ENCODE measurements around the gene SUPT6H. TPM values are rescaled to one million over a fixed set of nuclear protein-coding genes. Genes with fewer than 3 reads are reported as not detected.

The SUPT6H gene
- total and polyA plus RNA-seq, 2 donors (not counting 1 experiment from before 2014, with no cell fraction given): 35.8 to 110 TPM

DNA sequence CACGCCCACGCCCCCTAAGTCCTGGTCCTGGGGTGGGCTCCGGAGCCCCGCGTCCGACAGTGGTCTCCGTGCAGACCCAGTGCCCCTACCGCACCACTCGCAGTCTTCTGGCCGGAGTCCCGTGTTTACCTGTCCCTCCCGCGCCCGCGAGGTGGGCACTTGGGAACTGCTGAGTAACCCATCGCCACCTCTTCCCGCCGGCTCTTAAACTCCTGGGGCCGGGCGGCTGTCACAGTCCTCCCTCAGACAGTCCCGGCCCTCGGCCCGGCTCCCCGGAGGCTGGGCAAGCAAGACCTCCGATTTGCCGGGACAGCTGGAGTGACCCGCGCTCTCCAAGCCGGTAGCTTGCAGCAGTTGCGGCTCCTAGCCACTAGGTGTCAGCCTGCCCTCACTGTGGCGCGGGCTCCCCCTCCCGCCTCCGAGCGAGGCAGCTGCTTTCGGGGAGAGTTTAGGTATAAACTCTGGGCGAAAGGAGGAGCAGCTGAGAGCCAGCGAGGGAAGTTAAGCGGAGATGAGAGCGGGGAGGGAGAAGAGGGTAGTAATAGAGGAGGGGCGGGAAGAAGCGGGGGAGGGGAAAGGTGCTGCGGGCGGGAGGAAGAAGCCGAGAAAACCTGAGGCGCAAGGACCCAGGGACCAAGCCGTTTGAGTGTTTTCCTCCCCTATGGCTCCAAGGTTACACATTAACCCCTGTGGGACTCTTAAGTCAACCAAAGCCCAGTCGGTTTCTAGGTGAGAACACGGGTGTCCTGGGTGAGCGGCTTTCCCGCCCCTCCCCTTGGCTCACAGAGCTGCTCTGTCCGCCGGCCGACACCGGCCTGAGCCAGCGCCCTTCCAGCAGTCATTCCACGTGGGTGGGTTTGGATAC, 64.9 kb downstream of the SUPT6H start:
- Mint-ChIP-seq H3K9me3 (ENCODE audit: insufficient read depth) (no peaks in the 10 kb centered on the region), H3K27me3 (no peaks in the 10 kb centered on the region), H3K4me1 (peaks cover 64% of the 10 kb centered on the region), H3K4me3 (peak overlapping the region; percentile 98), H3K27ac (peak overlapping the region; percentile 100)
- ATAC-seq (ENCODE audit: low read depth): peak; percentile 46
- CTCF ChIA-PET: interaction anchor here (0.6 to 15.9 kb wide), 52 partner anchors 8 to 422 kb away, joined by 3 to 1020 read pairs (median 4); partner anchors contain the start of genes ALDOC, DHRS13, FAM222B and FLOT2
- peaks cover 0 to 28% of the 10 kb centered on the region in 2 experiments for H3K36me3 ChIP-seq (replicated peaks in 1 of 2; ENCODE audit: control extremely low read depth in 1 of 2, control insufficient read depth in 1 of 2, extremely low read depth in 1 of 2, insufficient read depth in 2 of 2, low read length in 1 of 2)
- DNase-seq: peak; percentile 93
- no peaks in the 10 kb centered on the region for H3K27me3 ChIP-seq (replicated peaks in 1 of 4; ENCODE audit: control extremely low read depth in 1 of 4, control insufficient read depth in 3 of 4, insufficient read depth in 4 of 4, low read length in 3 of 4)
- no peaks in the 10 kb centered on the region for H3K9me3 ChIP-seq (ENCODE audit: control extremely low read depth in 1 of 3, control insufficient read depth in 2 of 3, insufficient read depth in 1 of 3, low read length in 2 of 3)
- POLR2A ChIA-PET: interaction anchor here (0.6 to 13.3 kb wide), 19 partner anchors 7 to 391 kb away, joined by 3 to 511 read pairs (median 9); partner anchors contain the start of genes BLTP2, DHRS13, FAM222B and FLOT2
- peak overlapping the region; percentile 81 for H3K9ac ChIP-seq (ENCODE audit: low read length)
- H3K27ac ChIP-seq (ENCODE audit: low read length in 2 of 2): peak overlapping the region; percentile 90 to 97
- H4K20me1 ChIP-seq (ENCODE audit: control insufficient read depth, insufficient read depth, low read length, poor library complexity, severe bottlenecking): peaks cover 37% of the 10 kb centered on the region
- peak overlapping the region; percentile 40 to 77 (median 66) for H3K4me3 ChIP-seq (ENCODE audit: control extremely low read depth in 1 of 5, extremely low read depth in 1 of 5, insufficient read depth in 1 of 5, low read depth in 2 of 5, low read length in 4 of 5)
- intact Hi-C loops (cut with micrococcal nuclease): loop anchor here (1.0 kb wide), 4 partner anchors 23 to 189 kb away; partner anchors contain the start of gene DHRS13
- WGBS (ENCODE audit: insufficient coverage): under 1% methylated on average over 50 of the region's 57 CpGs
- peaks cover 34 to 61% of the 10 kb centered on the region in 2 donors for H3K4me1 ChIP-seq (ENCODE audit: control insufficient read depth in 2 of 2, insufficient read depth in 2 of 2, low read length in 2 of 2)
- peak overlapping the region; percentile 72 for H2AFZ ChIP-seq (ENCODE audit: insufficient read depth, low read depth, low read length, poor library complexity, severe bottlenecking)
- peak overlapping the region; percentile 99 for H3K4me2 ChIP-seq (replicated peaks; ENCODE audit: low read depth, low read length, poor library complexity, severe bottlenecking)
- H3K79me2 ChIP-seq (ENCODE audit: control insufficient read depth, insufficient read depth, low read length): peaks cover 18% of the 10 kb centered on the region
- TF ChIP-seq, protein P1, sequence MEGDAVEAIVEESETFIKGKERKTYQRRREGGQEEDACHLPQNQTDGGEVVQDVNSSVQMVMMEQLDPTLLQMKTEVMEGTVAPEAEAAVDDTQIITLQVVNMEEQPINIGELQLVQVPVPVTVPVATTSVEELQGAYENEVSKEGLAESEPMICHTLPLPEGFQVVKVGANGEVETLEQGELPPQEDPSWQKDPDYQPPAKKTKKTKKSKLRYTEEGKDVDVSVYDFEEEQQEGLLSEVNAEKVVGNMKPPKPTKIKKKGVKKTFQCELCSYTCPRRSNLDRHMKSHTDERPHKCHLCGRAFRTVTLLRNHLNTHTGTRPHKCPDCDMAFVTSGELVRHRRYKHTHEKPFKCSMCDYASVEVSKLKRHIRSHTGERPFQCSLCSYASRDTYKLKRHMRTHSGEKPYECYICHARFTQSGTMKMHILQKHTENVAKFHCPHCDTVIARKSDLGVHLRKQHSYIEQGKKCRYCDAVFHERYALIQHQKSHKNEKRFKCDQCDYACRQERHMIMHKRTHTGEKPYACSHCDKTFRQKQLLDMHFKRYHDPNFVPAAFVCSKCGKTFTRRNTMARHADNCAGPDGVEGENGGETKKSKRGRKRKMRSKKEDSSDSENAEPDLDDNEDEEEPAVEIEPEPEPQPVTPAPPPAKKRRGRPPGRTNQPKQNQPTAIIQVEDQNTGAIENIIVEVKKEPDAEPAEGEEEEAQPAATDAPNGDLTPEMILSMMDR (IDR thresholded peaks at IDR 0.05): peak; percentile 99
- TF ChIP-seq EZH2 (IDR thresholded peaks at IDR 0.05; ENCODE audit: borderline replicate concordance, insufficient read depth, low read depth, low read length, poor library complexity, severe bottlenecking): no peak
